NCI-H2081 treated with DMSO at 0.1 percent for 48 hours (cell line): ENCODE measurements around the gene ITGB1.
"Not testable (repeated sequence)": the region's sequence is repeated elsewhere in the genome, so short reads cannot be mapped to it uniquely, and the experiment has no call there.

Experiments
- DNase-seq: peaks from one replicate; lab custom pipeline; 2025; lab: John Stamatoyannopoulos, UW

ITGB1 gene

GRCh38 chr10:32938554-32939061 is 19.4 kb downstream of the ITGB1 start:
- DNase-seq, result no peak

- DNase-seq, result no peak
These were observed 20.1 kb downstream of the ITGB1 start for GRCh38 chr10:32937911-32938424.

GRCh38 chr10:32932225-32932729 is 25.8 kb downstream of the ITGB1 start:
- no peak for DNase-seq

- no peak for DNase-seq
These were observed 26.4 kb downstream of the ITGB1 start for GRCh38 chr10:32931593-32931992.

GRCh38 chr10:32930036-32930435 is 28.0 kb downstream of the ITGB1 start:
- DNase-seq, result no peak

GRCh38 chr10:32929634-32930033 is 28.4 kb downstream of the ITGB1 start:
- DNase-seq, result no peak

- DNase-seq, result no peak
These were observed 30.3 kb downstream of the ITGB1 start for GRCh38 chr10:32927750-32928149.

GRCh38 chr10:32923849-32924248 is 34.2 kb downstream of the ITGB1 start:
- no peak for DNase-seq

GRCh38 chr10:32923134-32923533 is 34.9 kb downstream of the ITGB1 start:
- no peak for DNase-seq

- no peak for DNase-seq
These were observed 35.9 kb downstream of the ITGB1 start for GRCh38 chr10:32922170-32922569.

- not testable (repeated sequence) for DNase-seq
These were observed 40.2 kb downstream of the ITGB1 start for GRCh38 chr10:32917817-32918216.

GRCh38 chr10:32911285-32912016 is 46.6 kb downstream of the ITGB1 start:
- DNase-seq, result no peak

- not testable (repeated sequence) for DNase-seq
These were observed 48.1 kb downstream of the ITGB1 start for GRCh38 chr10:32909970-32910369.

- DNase-seq, result no peak
These were observed 48.6 kb downstream of the ITGB1 start for GRCh38 chr10:32909456-32909855.

- no peak for DNase-seq
These were observed 51.4 kb downstream of the ITGB1 start for GRCh38 chr10:32906595-32906994.

- DNase-seq, result no peak
These were observed 52.6 kb downstream of the ITGB1 start for GRCh38 chr10:32905466-32905865.

- no peak for DNase-seq
These were observed 56.2 kb downstream of the ITGB1 start for GRCh38 chr10:32901815-32902214.

GRCh38 chr10:32895200-32895968 is 62.6 kb downstream of the ITGB1 start:
- DNase-seq, result not testable (repeated sequence)

GRCh38 chr10:32893916-32894664 is 63.9 kb downstream of the ITGB1 start:
- DNase-seq, result no peak

- no peak for DNase-seq
These were observed 64.6 kb downstream of the ITGB1 start for GRCh38 chr10:32893434-32893833.

- DNase-seq, result no peak
These were observed 66.8 kb downstream of the ITGB1 start for GRCh38 chr10:32891261-32891660.

- DNase-seq, result no peak
These were observed 67.6 kb downstream of the ITGB1 start for GRCh38 chr10:32890444-32890843.
